Erythroblast (primary cell): ENCODE measurements around the gene KRTAP21-1.

Source experiments
- GATA1 ChIP-seq: IDR thresholded peaks from 2 replicates; pipeline ENCODE4 v1.6.1; 2011; ENCODE audit warnings: low read depth, mild to moderate bottlenecking, control low read depth, low read length, moderate library complexity
- POLR2A ChIP-seq: IDR thresholded peaks from 2 replicates; pipeline ENCODE4 v1.6.1; 2011; ENCODE audit warnings: mild to moderate bottlenecking, low read length

GRCh38 chr21:30769724-30770431, 14.7 kb upstream of the KRTAP21-1 start:
- TF ChIP-seq POLR2A (no peak), GATA1 (no peak)
